Measurements from ENCODE around the gene MSLN. TPM values are rescaled to one million over a fixed set of nuclear protein-coding genes. Genes with fewer than 3 reads are reported as not detected.

Gene MSLN
- total RNA-seq, 1 donor from 2014 or later, result 4.6 TPM

- DNase-seq, result no peak
- ATAC-seq, result no peak
- intact Hi-C loops (cut with micrococcal nuclease), result no loop called here
These were observed 37.2 kb downstream of the MSLN start for GRCh38 chr16:797686-798085.

GRCh38 chr16:798666-799065, 38.1 kb downstream of the MSLN start:
- DNase-seq (peak; percentile 22), ATAC-seq (no peak)
- intact Hi-C loops (cut with micrococcal nuclease), result no loop called here

- DNase-seq (peak; percentile 26), ATAC-seq (no peak)
These were observed 38.8 kb downstream of the MSLN start for GRCh38 chr16:799111-799947.

GRCh38 chr16:799948-800833, 39.7 kb downstream of the MSLN start, which contains the start of gene GNG13:
Gene GNG13 (minus strand): TSS chr16:800734. CDS start chr16:799077, 1,657 bp downstream.
- intact Hi-C loops (cut with micrococcal nuclease), result no loop called here

More at GRCh38 chr16:799111-799947, 38.8 kb downstream of the MSLN start:
- intact Hi-C loops (cut with micrococcal nuclease), result no loop called here

DNA sequence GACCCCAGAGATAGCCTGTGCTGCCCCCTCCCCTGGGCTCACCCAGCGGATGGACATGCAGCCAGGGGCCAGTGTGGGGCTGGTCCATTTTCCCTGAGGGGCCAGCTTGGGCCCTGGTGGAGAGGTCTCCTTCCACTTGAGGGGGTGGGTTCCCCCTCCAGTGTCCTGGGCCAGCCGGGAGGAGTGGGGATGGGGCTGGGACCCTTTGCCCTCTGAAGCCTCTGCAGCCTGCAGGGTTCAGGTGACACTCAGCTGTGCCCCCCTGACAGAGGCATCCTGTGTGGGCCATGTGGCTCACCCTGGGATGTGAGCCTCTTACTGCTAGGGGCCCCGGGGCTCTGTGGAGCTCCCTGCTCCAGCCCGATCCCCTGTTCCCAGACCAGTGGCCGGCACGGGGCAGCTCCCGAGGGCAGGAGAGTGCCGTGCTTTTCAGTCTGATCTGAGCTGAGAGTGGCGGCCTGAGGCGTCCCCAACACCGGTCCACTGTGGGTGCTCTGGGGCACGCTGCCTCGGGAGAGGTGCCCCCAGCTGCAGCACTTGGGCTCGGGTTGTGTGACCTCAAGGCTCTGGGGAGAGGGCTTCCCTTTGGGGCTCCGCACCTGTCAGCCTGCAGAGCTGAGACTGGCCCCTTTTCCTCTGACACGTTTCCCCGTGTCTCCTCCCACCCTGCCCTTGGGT, 40.4 kb downstream of the MSLN start:
- no peak for ATAC-seq
- no peak for DNase-seq
- intact Hi-C loops (cut with micrococcal nuclease), result no loop called here

More at GRCh38 chr16:799948-800833, 39.7 kb downstream of the MSLN start, which contains the start of gene GNG13:
- ATAC-seq, result no peak
- no peak for DNase-seq

GRCh38 chr16:801584-802363, 41.2 kb downstream of the MSLN start:
- DNase-seq, result no peak
- no peak for ATAC-seq
- intact Hi-C loops (cut with micrococcal nuclease), result no loop called here

GRCh38 chr16:802461-802860, 41.9 kb downstream of the MSLN start:
- intact Hi-C loops (cut with micrococcal nuclease), result no loop called here
- no peak for ATAC-seq
- no peak for DNase-seq

DNA sequence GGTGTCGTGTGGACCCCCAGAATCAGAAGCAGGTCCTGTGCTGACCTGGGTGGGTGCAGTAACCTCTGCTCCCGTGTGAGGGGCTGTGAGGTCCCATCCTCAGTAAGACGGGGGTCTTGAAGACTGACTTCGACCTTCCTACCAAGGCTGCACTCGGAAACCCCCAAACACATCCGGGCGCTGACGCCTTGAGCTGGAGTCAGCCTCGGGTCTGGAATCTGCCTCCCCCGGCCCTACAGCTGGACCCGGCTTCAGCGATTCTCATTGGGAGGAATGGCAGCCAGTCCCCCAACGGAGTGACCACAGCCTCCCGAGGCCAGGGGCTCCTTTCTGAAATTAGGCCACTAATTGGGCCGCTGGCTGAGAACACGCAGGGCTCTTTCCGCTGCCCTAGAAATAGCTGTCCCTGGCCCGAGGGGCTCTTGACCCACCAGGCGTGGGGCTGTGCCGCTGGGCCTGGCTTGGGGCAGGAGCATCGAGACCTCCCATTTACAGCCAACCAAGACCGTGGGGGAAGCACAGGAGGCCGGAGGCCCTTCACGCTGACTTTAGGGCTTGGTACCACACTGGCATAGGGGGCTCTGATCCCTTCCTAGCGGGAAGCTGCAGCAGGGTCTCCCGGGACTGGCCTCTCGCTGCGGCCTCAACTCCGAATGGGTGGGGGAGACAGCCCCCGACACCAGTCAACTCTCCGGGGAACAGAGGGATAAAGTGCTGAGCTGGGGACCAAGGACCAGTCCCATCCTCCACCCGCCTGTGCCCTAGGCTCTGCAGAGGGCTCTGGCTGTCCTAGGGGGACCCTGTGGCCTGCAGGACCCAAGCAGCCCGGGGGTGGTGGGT, 42.6 kb downstream of the MSLN start:
- no peak for ATAC-seq

GRCh38 chr16:803754-804080, 43.2 kb downstream of the MSLN start:
- DNase-seq (no peak), ATAC-seq (no peak)
- intact Hi-C loops (cut with micrococcal nuclease), result no loop called here

More for the DNA sequence above, 42.6 kb downstream of the MSLN start:
- intact Hi-C loops (cut with micrococcal nuclease), result no loop called here
- DNase-seq, result no peak

- ATAC-seq (no peak), DNase-seq (no peak)
- intact Hi-C loops (cut with micrococcal nuclease), result no loop called here
These were observed 43.9 kb downstream of the MSLN start for GRCh38 chr16:804193-805048.

DNA sequence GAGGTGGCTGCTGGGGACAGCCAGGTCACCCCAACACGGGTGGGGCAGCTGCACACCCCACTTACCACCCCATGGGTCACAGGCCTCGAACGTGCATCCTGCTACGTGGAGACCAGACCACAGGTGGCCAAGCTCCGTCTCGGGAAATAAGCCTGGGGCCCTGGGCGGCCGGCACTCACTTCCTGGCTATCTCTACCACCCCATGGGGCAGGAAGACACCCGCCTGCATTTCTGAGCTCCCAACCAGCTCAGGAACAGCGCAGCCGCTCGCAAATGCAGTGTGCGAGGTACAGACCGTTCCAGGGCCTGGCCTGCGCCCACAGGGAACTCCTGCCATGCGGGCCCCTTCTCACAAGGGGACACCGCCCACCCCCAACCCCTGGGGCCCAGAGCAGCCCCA, 44.9 kb downstream of the MSLN start:
- no peak for ATAC-seq
- DNase-seq, result peak; percentile 28
- intact Hi-C loops (cut with micrococcal nuclease), result no loop called here

DNA sequence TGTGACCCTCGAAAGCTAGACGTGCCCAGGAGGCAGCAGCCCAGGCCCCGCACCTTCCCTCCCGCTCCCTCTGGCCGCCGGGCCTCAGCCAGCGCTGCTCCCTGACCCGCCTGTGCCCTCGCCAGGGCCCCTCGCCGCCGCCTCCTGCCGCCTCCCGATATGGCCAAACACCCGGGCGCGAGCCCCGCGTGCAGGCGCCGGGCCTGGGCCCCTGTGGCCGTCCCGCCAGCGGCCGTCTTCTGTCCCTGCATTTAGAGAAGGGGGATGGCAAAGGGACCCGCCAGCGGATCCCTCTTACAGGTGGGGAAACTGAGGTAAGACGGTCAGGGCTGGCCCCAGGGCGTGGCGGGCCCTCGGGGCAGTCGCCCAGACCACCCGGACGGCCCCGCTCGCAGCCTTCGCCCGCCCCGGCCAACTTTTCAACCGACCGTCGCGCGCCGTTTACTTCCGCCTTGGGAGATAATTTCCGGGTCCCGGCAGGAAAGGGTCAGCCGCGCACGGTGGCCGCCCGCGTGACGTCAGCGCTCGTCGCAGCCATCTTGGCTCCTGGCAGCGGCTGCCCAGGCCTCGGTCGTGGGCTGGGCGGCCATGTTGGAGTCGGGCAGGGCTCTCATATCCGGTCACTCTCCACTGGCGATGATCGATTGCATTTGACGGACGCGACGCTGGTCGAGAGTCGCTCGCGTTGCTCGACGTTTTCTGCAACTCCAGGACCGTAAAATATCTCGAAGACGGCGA, 47.0 kb downstream of the MSLN start:
- ATAC-seq, result peak; percentile 99
- peak; percentile 97 for DNase-seq
- intact Hi-C loops (cut with micrococcal nuclease), result no loop called here

DNA sequence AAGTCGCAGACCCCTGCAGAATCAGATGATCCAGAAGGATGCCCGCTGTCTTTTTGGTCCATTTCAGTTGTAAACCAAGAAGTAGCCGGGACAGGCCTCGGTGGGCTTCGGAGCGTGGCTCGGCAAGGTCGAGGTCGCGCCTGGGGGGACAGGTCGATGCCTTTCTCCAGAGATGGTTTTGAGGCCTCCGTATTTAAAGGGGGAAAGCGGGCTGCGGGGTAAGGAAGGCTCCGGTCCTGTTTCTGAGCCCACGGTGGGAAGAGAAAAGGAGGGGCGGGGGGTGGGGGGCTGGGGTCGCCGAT, 47.5 kb downstream of the MSLN start:
- no peak for DNase-seq
- intact Hi-C loops (cut with micrococcal nuclease), result no loop called here
- no peak for ATAC-seq

DNA sequence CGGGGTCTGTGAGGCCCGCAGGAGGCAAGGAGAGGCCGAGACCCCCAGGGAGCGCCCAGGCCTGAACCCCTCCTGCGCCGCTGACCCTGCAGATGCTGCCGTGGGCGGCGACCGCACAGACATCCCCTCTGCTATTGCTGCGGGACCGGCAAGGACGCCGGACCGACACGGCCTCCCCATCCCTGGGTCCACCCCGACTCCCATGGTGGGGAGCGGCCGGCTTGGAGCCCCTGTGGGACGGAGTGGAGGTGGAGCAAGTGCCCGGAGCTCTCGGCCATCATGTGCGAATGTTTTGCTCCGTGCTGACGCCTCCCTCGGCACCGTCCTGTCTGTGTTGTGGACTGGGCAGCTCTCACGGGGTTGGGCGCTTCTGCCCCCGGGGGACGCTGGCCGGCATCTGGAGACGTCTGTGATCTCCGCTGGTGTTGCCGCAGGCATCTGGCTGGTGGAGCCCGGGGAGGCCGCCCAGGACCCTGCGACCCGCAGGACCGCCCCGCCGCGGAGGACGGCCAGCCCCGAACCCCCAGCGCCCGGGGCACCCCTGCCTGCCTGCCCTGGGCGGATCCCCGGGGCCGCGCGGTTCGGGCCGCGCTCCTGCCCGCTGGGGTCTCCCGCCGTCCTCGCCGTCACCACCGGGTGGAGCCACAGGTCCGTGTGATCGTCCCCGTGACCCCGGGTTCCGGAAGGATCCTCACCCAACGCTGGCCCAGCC, 52.8 kb downstream of the MSLN start:
- ATAC-seq, result peak; percentile 82
- DNase-seq, result peak; percentile 74

GRCh38 chr16:813916-814412, 53.4 kb downstream of the MSLN start:
- no peak for ATAC-seq
- no peak for DNase-seq
- intact Hi-C loops (cut with micrococcal nuclease), result no loop called here

More for the DNA sequence above, 52.8 kb downstream of the MSLN start:
- intact Hi-C loops (cut with micrococcal nuclease), result no loop called here

DNA sequence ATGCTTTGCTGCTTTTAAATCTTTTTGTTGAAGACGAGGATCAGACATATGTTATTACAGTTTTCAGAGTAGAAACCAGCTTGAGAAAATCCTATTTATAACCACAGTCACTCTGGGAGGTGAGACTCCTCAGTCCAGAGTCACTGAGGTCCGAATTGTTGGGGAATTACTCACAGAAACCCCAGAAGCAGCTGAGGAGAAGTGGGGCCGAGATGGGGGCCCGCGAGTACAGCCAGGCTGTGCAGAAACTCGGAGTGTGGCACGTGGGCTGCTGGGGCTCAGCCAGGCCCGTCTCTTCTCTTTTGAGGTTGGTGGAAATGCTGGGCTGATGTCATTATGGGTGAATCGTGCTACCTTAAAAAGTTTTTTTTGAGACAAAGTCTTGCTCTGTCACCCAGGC, 54.4 kb downstream of the MSLN start:
- ATAC-seq (no peak), DNase-seq (no peak)
- intact Hi-C loops (cut with micrococcal nuclease), result no loop called here
